Measurements from ENCODE around the gene KCNC3. TPM values are rescaled to one million over a fixed set of nuclear protein-coding genes. Genes with fewer than 3 reads are reported as not detected.

The KCNC3 gene
- total RNA-seq, 1 experiment from 2014 or later: 24.6 TPM

GRCh38 chr19:50328873-50329145 lies 368 bp downstream of the KCNC3 start:
- no peaks in the 10 kb centered on the region for H3K27me3 ChIP-seq (replicated peaks; ENCODE audit: control insufficient read depth, insufficient read depth, low read length)
- H3K36me3 ChIP-seq (ENCODE audit: control insufficient read depth, insufficient read depth, low read length): no peaks in the 10 kb centered on the region
- TF ChIP-seq CTCF (IDR thresholded peaks at IDR 0.05; ENCODE audit: insufficient read depth in 1 of 2, low read depth in 1 of 2, low read length in 1 of 2, severe bottlenecking in 1 of 2, unreplicated experiment in 1 of 2): peak in 1 of 2 experiments; percentile 11
- peaks cover 10% of the 10 kb centered on the region for H3K27me3 Mint-ChIP-seq (ENCODE audit: insufficient read depth, unreplicated experiment)
- no TSS peak for BruUV-seq (replicated peaks)
- POLR2A ChIA-PET: interaction anchor here (0.6 to 1.4 kb wide), 14 partner anchors 10 to 689 kb away, joined by 3 to 13 read pairs (median 4); partner anchors contain the start of genes AKT1S1, AP2A1, JOSD2 and NUP62
- no peak for DNase-seq
- H3K4me1 ChIP-seq: peaks cover 35% of the 10 kb centered on the region
- peaks cover 72% of the 10 kb centered on the region for H3K36me3 Mint-ChIP-seq (ENCODE audit: insufficient read depth, unreplicated experiment)
- intact Hi-C loops (cut with micrococcal nuclease; ENCODE audit: unreplicated experiment): no loop called here
- H3K27ac Mint-ChIP-seq (ENCODE audit: unreplicated experiment): peak overlapping the region; percentile 100
- peaks cover 16% of the 10 kb centered on the region for H3K9me3 Mint-ChIP-seq (ENCODE audit: unreplicated experiment)
- no peaks in the 10 kb centered on the region for H3K9me3 ChIP-seq
- peak overlapping the region; percentile 68 for H3K4me3 ChIP-seq (ENCODE audit: low read depth, low read length)
- H3K4me1 Mint-ChIP-seq (ENCODE audit: low read depth, unreplicated experiment): peaks cover 44% of the 10 kb centered on the region
- CTCF ChIA-PET: interaction anchor here (0.5 to 2.1 kb wide), 25 partner anchors 13 to 1995 kb away, joined by 3 to 23 read pairs (median 4); partner anchors contain the start of gene MYH14
- H3K4me3 Mint-ChIP-seq (ENCODE audit: unreplicated experiment): peak overlapping the region; percentile 99

GRCh38 chr19:50328224-50328872 lies 829 bp downstream of the KCNC3 start:
- peaks cover 35% of the 10 kb centered on the region for H3K4me1 ChIP-seq
- H3K4me3 Mint-ChIP-seq (ENCODE audit: unreplicated experiment): peak overlapping the region; percentile 74
- peak in 1 of 2 experiments; percentile 68 for DNase-seq
- H3K4me1 Mint-ChIP-seq (ENCODE audit: low read depth, unreplicated experiment): peaks cover 44% of the 10 kb centered on the region
- ChIA-PET POLR2A (interaction anchor here (0.6 to 1.4 kb wide), 11 partner anchors 10 to 688 kb away, joined by 3 to 13 read pairs (median 4); partner anchors contain the start of genes AKT1S1, AP2A1, NUP62 and RRAS), CTCF (interaction anchor here (0.5 to 2.1 kb wide), 21 partner anchors 12 to 1994 kb away, joined by 3 to 23 read pairs (median 5); partner anchors contain the start of gene MYH14)
- peak in 1 of 2 experiments; percentile 7 for TF ChIP-seq CTCF (IDR thresholded peaks at IDR 0.05; ENCODE audit: insufficient read depth in 1 of 2, low read depth in 1 of 2, low read length in 1 of 2, severe bottlenecking in 1 of 2, unreplicated experiment in 1 of 2)
- H3K27me3 ChIP-seq (replicated peaks; ENCODE audit: control insufficient read depth, insufficient read depth, low read length): no peaks in the 10 kb centered on the region
- H3K27me3 Mint-ChIP-seq (ENCODE audit: insufficient read depth, unreplicated experiment): peaks cover 10% of the 10 kb centered on the region
- H3K36me3 Mint-ChIP-seq (ENCODE audit: insufficient read depth, unreplicated experiment): peaks cover 68% of the 10 kb centered on the region
- peaks cover 16% of the 10 kb centered on the region for H3K9me3 Mint-ChIP-seq (ENCODE audit: unreplicated experiment)
- peak overlapping the region; percentile 68 for H3K4me3 ChIP-seq (ENCODE audit: low read depth, low read length)
- no peak overlapping the region for H3K27ac Mint-ChIP-seq (ENCODE audit: unreplicated experiment)
- intact Hi-C loops (cut with micrococcal nuclease; ENCODE audit: unreplicated experiment): no loop called here
- H3K9me3 ChIP-seq: no peaks in the 10 kb centered on the region
- H3K36me3 ChIP-seq (ENCODE audit: control insufficient read depth, insufficient read depth, low read length): no peaks in the 10 kb centered on the region
- BruUV-seq (replicated peaks): no TSS peak

GRCh38 chr19:50327461-50328223 lies 1.5 kb downstream of the KCNC3 start:
- no peak for TF ChIP-seq CTCF (IDR thresholded peaks at IDR 0.05; ENCODE audit: insufficient read depth in 1 of 2, low read depth in 1 of 2, low read length in 1 of 2, severe bottlenecking in 1 of 2, unreplicated experiment in 1 of 2)
- ChIA-PET CTCF (interaction anchor here (1.0 to 2.1 kb wide), 3 partner anchors 12 to 180 kb away, joined by 3 to 23 read pairs (median 11); no protein-coding TSS in a partner anchor), POLR2A (no interaction called here)
- H3K36me3 ChIP-seq (ENCODE audit: control insufficient read depth, insufficient read depth, low read length): no peaks in the 10 kb centered on the region
- Mint-ChIP-seq H3K36me3 (ENCODE audit: insufficient read depth, unreplicated experiment) (peaks cover 65% of the 10 kb centered on the region), H3K27me3 (ENCODE audit: insufficient read depth, unreplicated experiment) (peaks cover 10% of the 10 kb centered on the region), H3K9me3 (ENCODE audit: unreplicated experiment) (peaks cover 16% of the 10 kb centered on the region), H3K4me3 (ENCODE audit: unreplicated experiment) (peak overlapping the region; percentile 74), H3K4me1 (ENCODE audit: low read depth, unreplicated experiment) (peaks cover 44% of the 10 kb centered on the region), H3K27ac (ENCODE audit: unreplicated experiment) (peak overlapping the region; percentile 70)
- peaks cover 35% of the 10 kb centered on the region for H3K4me1 ChIP-seq
- intact Hi-C loops (cut with micrococcal nuclease; ENCODE audit: unreplicated experiment): no loop called here
- H3K9me3 ChIP-seq: no peaks in the 10 kb centered on the region
- DNase-seq: no peak
- BruUV-seq (replicated peaks): no TSS peak
- H3K27me3 ChIP-seq (replicated peaks; ENCODE audit: control insufficient read depth, insufficient read depth, low read length): no peaks in the 10 kb centered on the region
- peak overlapping the region; percentile 25 for H3K4me3 ChIP-seq (ENCODE audit: low read depth, low read length)
